Stimulated activated CD4-positive, alpha-beta T cell treated with anti-CD3 and anti-CD28 coated beads, Interleukin-12 subunit alpha, Interleukin-12 subunit beta, amount 100 ng/mL, for 24 hours (primary cell): ENCODE data around the gene RAB36.
A peak's percentile ranks its signal among the peaks of the same experiment; 100 is the strongest.

Source experiments
- DNase-seq, 2 experiments: peaks; one replicate each; pipeline ENCODE4 v3.0.0-alpha.2; 2020; ENCODE audit warnings: low read depth in 2 of 2

Gene RAB36

GRCh38 chr22:23182309-23183060 is 37.2 kb downstream of the RAB36 start:
- DNase-seq: peak; percentile 47 to 68

- DNase-seq: no peak
These were observed 37.9 kb downstream of the RAB36 start for GRCh38 chr22:23183061-23183698.

GRCh38 chr22:23184100-23184763 is 39.0 kb downstream of the RAB36 start:
- DNase-seq: no peak

- no peak for DNase-seq
These were observed 39.5 kb downstream of the RAB36 start for GRCh38 chr22:23184764-23185113.

- no peak for DNase-seq
These were observed 41.9 kb downstream of the RAB36 start for GRCh38 chr22:23187211-23187610.

- DNase-seq: no peak
These were observed 42.8 kb downstream of the RAB36 start for GRCh38 chr22:23187871-23188700.

GRCh38 chr22:23190526-23190925 is 45.2 kb downstream of the RAB36 start:
- DNase-seq: no peak

- DNase-seq: no peak
These were observed 46.9 kb downstream of the RAB36 start for GRCh38 chr22:23192133-23192532.

GRCh38 chr22:23192558-23192957 is 47.3 kb downstream of the RAB36 start:
- no peak for DNase-seq

GRCh38 chr22:23193196-23193827 is 48.0 kb downstream of the RAB36 start:
- DNase-seq: no peak

- DNase-seq: no peak
These were observed 48.6 kb downstream of the RAB36 start for GRCh38 chr22:23193882-23194281.

GRCh38 chr22:23196165-23196564 is 50.9 kb downstream of the RAB36 start:
- DNase-seq: no peak

- no peak for DNase-seq
These were observed 52.6 kb downstream of the RAB36 start for GRCh38 chr22:23197836-23198235.

GRCh38 chr22:23199159-23199558 is 53.9 kb downstream of the RAB36 start:
- DNase-seq: no peak

GRCh38 chr22:23200898-23201297 is 55.6 kb downstream of the RAB36 start:
- no peak for DNase-seq

GRCh38 chr22:23202812-23203451 is 57.7 kb downstream of the RAB36 start:
- DNase-seq: no peak

- DNase-seq: no peak
These were observed 58.3 kb downstream of the RAB36 start for GRCh38 chr22:23203452-23204124.

GRCh38 chr22:23204125-23204488 is 58.8 kb downstream of the RAB36 start:
- no peak for DNase-seq

- no peak for DNase-seq
These were observed 59.4 kb downstream of the RAB36 start for GRCh38 chr22:23204541-23205157.

- no peak for DNase-seq
These were observed 60.2 kb downstream of the RAB36 start for GRCh38 chr22:23205339-23206049.
